Fibroblast of peridontal ligament (primary cell): ENCODE data around the gene CLRN2.
A peak's percentile ranks its signal among the peaks of the same experiment; 100 is the strongest.

Experiments used
- DNase-seq: peaks from one replicate; pipeline ENCODE4 v3.0.0-alpha.2; 2010; ENCODE audit errors: extremely low read depth

The CLRN2 gene

GRCh38 chr4:17514865-17515264 is at the start of gene CLRN2:
Gene CLRN2 (plus strand): TSS chr4:17515165. CDS start chr4:17515267, 102 bp downstream.
- no peak for DNase-seq

GRCh38 chr4:17468619-17469221 is 46.2 kb upstream of the CLRN2 start:
- DNase-seq, result peak; percentile 79

GRCh38 chr4:17469931-17470674 is 44.9 kb upstream of the CLRN2 start:
- no peak for DNase-seq

GRCh38 chr4:17475481-17475880 is 39.5 kb upstream of the CLRN2 start:
- DNase-seq, result peak; percentile 51

GRCh38 chr4:17476853-17477252 is 38.1 kb upstream of the CLRN2 start:
- no peak for DNase-seq

- DNase-seq, result no peak
These were observed 37.0 kb upstream of the CLRN2 start for GRCh38 chr4:17477774-17478472.

- DNase-seq, result no peak
These were observed 34.6 kb upstream of the CLRN2 start for GRCh38 chr4:17480210-17480927.

- no peak for DNase-seq
These were observed 34.0 kb upstream of the CLRN2 start for GRCh38 chr4:17480955-17481354.

GRCh38 chr4:17482716-17483115 is 32.2 kb upstream of the CLRN2 start:
- DNase-seq, result no peak

GRCh38 chr4:17489123-17489522 is 25.8 kb upstream of the CLRN2 start:
- no peak for DNase-seq

GRCh38 chr4:17489721-17490120 is 25.2 kb upstream of the CLRN2 start:
- no peak for DNase-seq

GRCh38 chr4:17490575-17491059 is 24.3 kb upstream of the CLRN2 start:
- DNase-seq, result no peak

- DNase-seq, result no peak
These were observed 23.8 kb upstream of the CLRN2 start for GRCh38 chr4:17491196-17491595.

- DNase-seq, result no peak
These were observed 22.8 kb upstream of the CLRN2 start for GRCh38 chr4:17492058-17492741.

- no peak for DNase-seq
These were observed 22.1 kb upstream of the CLRN2 start for GRCh38 chr4:17492876-17493275.

- no peak for DNase-seq
These were observed 21.3 kb upstream of the CLRN2 start for GRCh38 chr4:17493619-17494018.

GRCh38 chr4:17494258-17495190 is 20.4 kb upstream of the CLRN2 start:
- peak; percentile 81 for DNase-seq

- peak; percentile 13 for DNase-seq
These were observed 17.0 kb upstream of the CLRN2 start for GRCh38 chr4:17497890-17498523.

GRCh38 chr4:17500574-17500973 is 14.4 kb upstream of the CLRN2 start:
- DNase-seq, result no peak

GRCh38 chr4:17502756-17503155 is 12.2 kb upstream of the CLRN2 start:
- DNase-seq, result peak; percentile 6
